Uterus (tissue), 4 donors: ENCODE results near the gene PSEN1. TPM values are rescaled to one million over a fixed set of nuclear protein-coding genes. Genes with fewer than 3 reads are reported as not detected.

Source experiments
- DNase-seq, 2 donors: peaks; one replicate each; pipeline ENCODE4 v3.0.0-alpha.2; 2019 to 2020
- H3K27ac ChIP-seq, 2 donors: fragments of 200-600 bp; sonication (generic); 1 replicate in 1 of 2; 2 replicates in 1 of 2; pipeline ENCODE4 v1.5.1; 2016 to 2018
- H3K27me3 ChIP-seq, 2 donors: fragments of 200-600 bp; sonication (generic); one replicate each; pipeline ENCODE4 v1.5.1; 2018 to 2019; ENCODE audit warnings: control low read depth in 1 of 2
- H3K36me3 ChIP-seq, 2 donors: fragments of 200-600 bp; sonication (generic); one replicate each; pipeline ENCODE4 v1.5.1; 2019; ENCODE audit warnings: control low read depth in 1 of 2
- H3K4me1 ChIP-seq, 2 donors: fragments of 200-600 bp; sonication (generic); one replicate each; pipeline ENCODE4 v1.5.1; 2018 to 2019; ENCODE audit warnings: control low read depth in 1 of 2
- H3K4me3 ChIP-seq, 2 donors: fragments of 200-600 bp; sonication (generic); 1 replicate in 1 of 2; 2 replicates in 1 of 2; pipeline ENCODE4 v1.5.1; 2018 to 2019; ENCODE audit warnings: mild to moderate bottlenecking in 1 of 2
- H3K9me3 ChIP-seq, 2 donors: fragments of 200-600 bp; sonication (generic); one replicate each; pipeline ENCODE4 v1.5.1; 2019; ENCODE audit warnings: control low read depth in 1 of 2
- POLR2A ChIP-seq, 2 donors: fragments of 450-650 bp; IDR thresholded peaks; one replicate each; pipeline ENCODE4 v1.6.1; 2016; ENCODE audit warnings: antibody characterized with exemption in 2 of 2, mild to moderate bottlenecking in 1 of 2, moderate library complexity in 1 of 2
- intact Hi-C: fragments of 100-400 bp; cut with DNase I; formaldehyde crosslinking; loops from one replicate; pipeline ENCODE4 v1.15.1; 2023; ENCODE audit warnings: low total_unique reads
- total RNA-seq, 4 donors: library from RNA; depleted of rRNA in 3 of 4; stranded (reverse); fragments of >200 nt in 3 of 4; gene quantifications; one replicate each; pipeline versions ENCODE4 v1.1.0 to v1.2.4, GENCODE V29; 2014 to 2023
- TF ChIP-seq, protein P1 (sequence below), 4 experiments: fragments of 200-600 bp in 2 of 4; fragments of 450-650 bp in 2 of 4; sonication (generic) in 2 of 4; IDR thresholded peaks; one replicate each; pipeline ENCODE4 v1.5.1; 2016 to 2019; ENCODE audit warnings: antibody characterized with exemption in 4 of 4, mild to moderate bottlenecking in 2 of 4, moderate library complexity in 1 of 4
- donor health status: DM: yes; HTN: yes; CAD: no.

The PSEN1 gene
- total RNA-seq, 4 donors from 2014 or later, result 38.8 to 129 (median 67.8) TPM

DNA sequence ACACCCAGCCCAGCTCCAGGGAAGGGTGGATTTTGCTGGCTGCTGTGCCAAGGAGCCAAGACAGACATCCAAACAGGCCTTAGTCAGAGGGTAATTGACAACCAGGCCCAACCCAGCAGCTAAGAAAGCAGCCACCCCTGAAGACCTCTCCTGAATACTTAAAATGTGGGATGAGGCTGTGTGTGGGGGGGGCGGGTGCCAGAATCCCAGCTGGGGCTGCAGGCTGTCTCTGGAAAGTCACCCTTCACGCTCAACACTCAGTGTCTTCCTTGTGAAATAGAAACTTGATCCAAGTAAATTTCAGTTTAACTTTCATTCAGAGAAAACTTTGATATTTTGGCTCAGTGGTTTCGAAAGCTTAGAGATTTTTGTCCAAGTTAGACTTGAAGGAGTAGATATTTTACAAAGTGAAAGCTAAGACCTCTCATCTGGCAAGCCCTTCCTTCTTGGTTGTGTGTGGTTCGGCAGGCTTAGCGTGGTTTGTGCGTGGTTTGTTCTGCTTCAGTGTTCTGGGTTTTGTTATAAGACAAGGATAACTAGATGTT is 106.1 kb downstream of the PSEN1 start:
- Histone ChIP-seq H3K27ac (peak overlapping the region; percentile 50 to 71), H3K4me3 (peak overlapping the region in 1 of 2 donors; percentile 20), H3K4me1 (peaks cover 0 to 13% of the 10 kb centered on the region in 2 donors), H3K36me3 (no peaks in the 10 kb centered on the region), H3K9me3 (no peaks in the 10 kb centered on the region), H3K27me3 (no peaks in the 10 kb centered on the region)
- DNase-seq, result peak in 1 of 2 donors; percentile 53
- intact Hi-C loops, result no loop called here
- TF ChIP-seq, protein P1, sequence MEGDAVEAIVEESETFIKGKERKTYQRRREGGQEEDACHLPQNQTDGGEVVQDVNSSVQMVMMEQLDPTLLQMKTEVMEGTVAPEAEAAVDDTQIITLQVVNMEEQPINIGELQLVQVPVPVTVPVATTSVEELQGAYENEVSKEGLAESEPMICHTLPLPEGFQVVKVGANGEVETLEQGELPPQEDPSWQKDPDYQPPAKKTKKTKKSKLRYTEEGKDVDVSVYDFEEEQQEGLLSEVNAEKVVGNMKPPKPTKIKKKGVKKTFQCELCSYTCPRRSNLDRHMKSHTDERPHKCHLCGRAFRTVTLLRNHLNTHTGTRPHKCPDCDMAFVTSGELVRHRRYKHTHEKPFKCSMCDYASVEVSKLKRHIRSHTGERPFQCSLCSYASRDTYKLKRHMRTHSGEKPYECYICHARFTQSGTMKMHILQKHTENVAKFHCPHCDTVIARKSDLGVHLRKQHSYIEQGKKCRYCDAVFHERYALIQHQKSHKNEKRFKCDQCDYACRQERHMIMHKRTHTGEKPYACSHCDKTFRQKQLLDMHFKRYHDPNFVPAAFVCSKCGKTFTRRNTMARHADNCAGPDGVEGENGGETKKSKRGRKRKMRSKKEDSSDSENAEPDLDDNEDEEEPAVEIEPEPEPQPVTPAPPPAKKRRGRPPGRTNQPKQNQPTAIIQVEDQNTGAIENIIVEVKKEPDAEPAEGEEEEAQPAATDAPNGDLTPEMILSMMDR (IDR thresholded peaks at IDR 0.05), result no peak
- no peak for TF ChIP-seq POLR2A (IDR thresholded peaks at IDR 0.05)

DNA sequence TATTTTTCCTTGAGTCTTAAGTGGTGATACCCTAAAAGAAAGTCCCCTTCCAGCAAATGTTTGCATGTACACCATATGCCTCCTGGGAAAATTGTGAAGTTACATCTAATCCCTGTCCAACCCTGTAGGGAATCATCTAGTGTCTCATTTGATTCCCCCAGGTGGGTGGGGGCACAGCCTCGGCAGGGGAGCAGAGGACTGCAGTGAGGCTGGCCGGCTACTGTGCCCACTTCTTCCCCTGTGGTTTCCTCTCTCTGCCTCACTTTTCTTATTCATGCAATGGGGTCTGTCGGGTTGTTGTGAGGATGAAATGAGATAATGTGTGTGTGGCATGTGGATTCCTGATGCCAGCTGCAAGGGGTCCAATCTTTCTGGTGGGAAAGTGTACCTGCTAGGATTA is 107.0 kb downstream of the PSEN1 start:
- intact Hi-C loops, result no loop called here
- no peak for DNase-seq
- no peak overlapping the region for H3K4me3 ChIP-seq
- H3K36me3 ChIP-seq, result no peaks in the 10 kb centered on the region
- H3K4me1 ChIP-seq, result peaks cover 0 to 6% of the 10 kb centered on the region in 2 donors
- TF ChIP-seq POLR2A (IDR thresholded peaks at IDR 0.05), result no peak
- TF ChIP-seq, protein P1 (IDR thresholded peaks at IDR 0.05), result no peak
- H3K27me3 ChIP-seq, result no peaks in the 10 kb centered on the region
- no peaks in the 10 kb centered on the region for H3K9me3 ChIP-seq
- H3K27ac ChIP-seq, result peak overlapping the region; percentile 50 to 71

DNA sequence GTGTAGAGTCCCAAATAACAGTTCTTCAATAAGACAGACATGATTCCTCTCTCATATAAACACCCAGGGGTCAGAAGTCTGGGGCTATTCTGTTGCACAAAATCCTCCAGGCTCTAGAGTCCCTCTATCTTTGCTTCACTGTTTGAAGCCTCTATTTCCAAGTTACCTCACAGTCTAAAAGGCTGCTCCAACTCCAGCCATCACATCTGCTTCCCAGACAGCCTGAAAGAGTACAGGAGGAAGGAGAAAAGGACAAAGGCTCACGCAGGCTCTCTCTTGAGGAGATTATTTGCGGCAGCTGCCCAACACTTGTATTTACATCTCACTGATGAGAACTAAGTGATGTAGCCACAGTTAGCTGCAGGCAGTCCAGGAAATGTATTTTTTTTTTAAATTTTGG is 107.4 kb downstream of the PSEN1 start:
- no peak for TF ChIP-seq POLR2A (IDR thresholded peaks at IDR 0.05)
- TF ChIP-seq, protein P1 (IDR thresholded peaks at IDR 0.05), result no peak
- Histone ChIP-seq H3K4me3 (no peak overlapping the region), H3K27ac (peak overlapping the region in 1 of 2 donors; percentile 71), H3K27me3 (no peaks in the 10 kb centered on the region), H3K36me3 (no peaks in the 10 kb centered on the region), H3K9me3 (no peaks in the 10 kb centered on the region), H3K4me1 (peaks cover 0 to 6% of the 10 kb centered on the region in 2 donors)
- DNase-seq, result no peak
- intact Hi-C loops, result no loop called here

GRCh38 chr14:73244541-73245290 is 108.4 kb downstream of the PSEN1 start:
- DNase-seq, result no peak
- intact Hi-C loops, result no loop called here

More at GRCh38 chr14:73244541-73245290, 108.4 kb downstream of the PSEN1 start:
- no peak for TF ChIP-seq POLR2A (IDR thresholded peaks at IDR 0.05)
- TF ChIP-seq, protein P1 (IDR thresholded peaks at IDR 0.05), result no peak
- Histone ChIP-seq H3K27ac (no peak overlapping the region), H3K36me3 (no peaks in the 10 kb centered on the region), H3K4me1 (peaks cover 0 to 6% of the 10 kb centered on the region in 2 donors), H3K9me3 (no peaks in the 10 kb centered on the region), H3K4me3 (no peak overlapping the region), H3K27me3 (no peaks in the 10 kb centered on the region)
